Smooth muscle cell (in vitro differentiated cells): ENCODE results near the gene SLC24A2. TPM values are rescaled to one million over a fixed set of nuclear protein-coding genes. Genes with fewer than 3 reads are reported as not detected.

ENCODE experiments used
- DNase-seq: peaks from one replicate; lab custom pipeline; 2025; ENCODE audit not compliant: unreplicated experiment; lab: John Stamatoyannopoulos, UW
- H2AFZ ChIP-seq: fragments of 200-600 bp; sonication (generic); 2 replicates; pipeline ENCODE4 v1.6.0; 2016; ENCODE audit warnings: antibody characterized with exemption, low read depth, mild to moderate bottlenecking
- H3F3A ChIP-seq: fragments of 200-600 bp; sonication (generic); 2 replicates; pipeline ENCODE4 v1.6.0; 2017; ENCODE audit warnings: antibody characterized with exemption, low read depth
- H3K27ac ChIP-seq: fragments of 200-600 bp; sonication (generic); 2 replicates; pipeline ENCODE4 v1.5.1; 2016; ENCODE audit warnings: low read depth, mild to moderate bottlenecking
- H3K27me3 ChIP-seq: fragments of 200-600 bp; sonication (generic); 2 replicates; pipeline ENCODE4 v1.6.1; 2016; ENCODE audit warnings: low read depth, mild to moderate bottlenecking
- H3K36me3 ChIP-seq: fragments of 200-600 bp; sonication (generic); 2 replicates; pipeline ENCODE4 v1.5.1; 2016; ENCODE audit warnings: low read depth
- H3K4me1 ChIP-seq: fragments of 200-600 bp; sonication (generic); 2 replicates; pipeline ENCODE4 v1.5.1; 2016; ENCODE audit warnings: low read depth
- H3K4me2 ChIP-seq: fragments of 200-600 bp; sonication (generic); 2 replicates; pipeline ENCODE4 v1.6.0; 2016; ENCODE audit warnings: mild to moderate bottlenecking
- H3K4me3 ChIP-seq: fragments of 200-600 bp; sonication (generic); 2 replicates; pipeline ENCODE4 v1.5.1; 2016; ENCODE audit warnings: mild to moderate bottlenecking
- H3K79me2 ChIP-seq: fragments of 200-600 bp; sonication (generic); 2 replicates; pipeline ENCODE4 v1.6.0; 2016; ENCODE audit warnings: low read depth, mild to moderate bottlenecking
- H3K9ac ChIP-seq: fragments of 200-600 bp; sonication (generic); 2 replicates; pipeline ENCODE4 v1.6.0; 2016; ENCODE audit warnings: low read depth
- H3K9me3 ChIP-seq: fragments of 200-600 bp; sonication (generic); replicated peaks from 2 replicates; pipeline ENCODE4 v1.5.1; 2016; ENCODE audit warnings: low read depth
- H4K20me1 ChIP-seq: fragments of 200-600 bp; sonication (generic); 2 replicates; pipeline ENCODE4 v1.6.0; 2016; ENCODE audit warnings: low read depth
- CTCF ChIP-seq: fragments of 200-600 bp; sonication (generic); IDR thresholded peaks from 2 replicates; pipeline ENCODE4 v1.5.1; 2017; ENCODE audit warnings: borderline replicate concordance, mild to moderate bottlenecking, antibody characterized with exemption; ENCODE audit not compliant: insufficient read depth, poor library complexity, severe bottlenecking
- WGBS: methylation state at CpG from one replicate; pipeline ENCODE4 v1.1.7; 2016; ENCODE audit warnings: low lambda C conversion rate; 5-methylcytosine and 5-hydroxymethylcytosine counted together
- polyA plus RNA-seq: library from polyadenylated mRNA; unstranded; fragments of >200 nt; fragmentation: Nextera tagmentation; extraction: Ambion mirVana; gene quantifications from 2 replicates; pipeline ENCODE4 v1.2.1, GENCODE V29; 2016
- total RNA-seq: library from RNA; depleted of rRNA; stranded (reverse); fragments of >200 nt; gene quantifications from 2 replicates; pipeline ENCODE4 v1.2.3, GENCODE V29; 2014

Gene SLC24A2
- total and polyA plus RNA-seq, 2 experiments from 2014 or later, result 0.25 to 0.58 TPM

- 86% methylated on average over 2 of the region's 2 CpGs for WGBS
- Histone ChIP-seq H3K4me2 (no peak overlapping the region), H3K9me3 (no peaks in the 10 kb centered on the region), H3K4me1 (no peaks in the 10 kb centered on the region), H2AFZ (no peak overlapping the region), H3K27ac (no peak overlapping the region), H3K36me3 (no peaks in the 10 kb centered on the region), H3K79me2 (no peaks in the 10 kb centered on the region), H3F3A (no peaks in the 10 kb centered on the region), H3K4me3 (no peak overlapping the region), H3K9ac (no peak overlapping the region), H4K20me1 (no peaks in the 10 kb centered on the region), H3K27me3 (no peaks in the 10 kb centered on the region)
- TF ChIP-seq CTCF, result no peak
- no peak for DNase-seq
Measured at GRCh38 chr9:19816769-19817168, 27.9 kb upstream of the SLC24A2 start.

- Histone ChIP-seq H3K27me3 (no peaks in the 10 kb centered on the region), H4K20me1 (no peaks in the 10 kb centered on the region), H3K79me2 (no peaks in the 10 kb centered on the region), H3K36me3 (no peaks in the 10 kb centered on the region), H3K4me2 (no peak overlapping the region), H3K27ac (no peak overlapping the region), H3K9me3 (no peaks in the 10 kb centered on the region), H3K4me1 (no peaks in the 10 kb centered on the region), H2AFZ (no peak overlapping the region), H3F3A (no peaks in the 10 kb centered on the region), H3K9ac (no peak overlapping the region), H3K4me3 (no peak overlapping the region)
- TF ChIP-seq CTCF, result no peak
- DNase-seq, result no peak
Measured at GRCh38 chr9:19812194-19812593, 23.4 kb upstream of the SLC24A2 start.

GRCh38 chr9:19809422-19810269 is 20.8 kb upstream of the SLC24A2 start:
- no peak overlapping the region for H3K4me2 ChIP-seq
- no peaks in the 10 kb centered on the region for H3K27me3 ChIP-seq
- no peak for DNase-seq
- no peak overlapping the region for H3K9ac ChIP-seq
- H3K36me3 ChIP-seq, result no peaks in the 10 kb centered on the region
- H2AFZ ChIP-seq, result no peak overlapping the region
- no peaks in the 10 kb centered on the region for H3K79me2 ChIP-seq
- no peaks in the 10 kb centered on the region for H4K20me1 ChIP-seq
- no peaks in the 10 kb centered on the region for H3K9me3 ChIP-seq
- no peak for TF ChIP-seq CTCF
- no peak overlapping the region for H3K4me3 ChIP-seq
- no peaks in the 10 kb centered on the region for H3K4me1 ChIP-seq
- H3F3A ChIP-seq, result no peaks in the 10 kb centered on the region
- H3K27ac ChIP-seq, result no peak overlapping the region
- WGBS, result 92% methylated on average over 16 of the region's 16 CpGs
